ENCODE data around the gene ITGA3.

- no peak for TF ChIP-seq CTCF (IDR thresholded peaks at IDR 0.05)
- TF ChIP-seq POLR2A (IDR thresholded peaks at IDR 0.05), result no peak
These were observed 24.2 kb downstream of the ITGA3 start for GRCh38 chr17:50080096-50080480.
